HUDEP-2 (cell line): Measurements from ENCODE around the gene FGD1.
"Not testable (repeated sequence)": the region's sequence is repeated elsewhere in the genome, so short reads cannot be mapped to it uniquely, and the experiment has no call there.

Experiments
- DNase-seq, 76 experiments: peaks; one replicate each; lab custom pipeline; 2025; ENCODE audit not compliant: unreplicated experiment in 76 of 76; lab: John Stamatoyannopoulos, UW

FGD1 gene

GRCh38 chrX:54495814-54496516 is at the start of gene FGD1:
Gene FGD1, minus strand, starts transcription at chrX:54496234. Its CDS starts 802 bp downstream, at chrX:54495432.
- DNase-seq = peak in 11 of 76 experiments; percentile 0 to 25 (median 4)

GRCh38 chrX:54542239-54542638 is 46.2 kb upstream of the FGD1 start:
- not testable (repeated sequence) for DNase-seq

GRCh38 chrX:54540289-54540688 is 44.3 kb upstream of the FGD1 start:
- no peak for DNase-seq

- no peak for DNase-seq
Observed at GRCh38 chrX:54534271-54534670, 38.2 kb upstream of the FGD1 start.

- peak in 5 of 76 experiments; percentile 6 to 28 (median 6) for DNase-seq
Observed at GRCh38 chrX:54530357-54530900, 34.4 kb upstream of the FGD1 start.

- peak in 75 of 76 experiments; percentile 3 to 86 (median 66) for DNase-seq
Observed at GRCh38 chrX:54529552-54530356, 33.7 kb upstream of the FGD1 start, which contains the start of gene GNL3L. Gene GNL3L, plus strand, starts transcription at chrX:54530219. Its CDS starts 2,348 bp downstream, at chrX:54532567.

GRCh38 chrX:54529151-54529550 is 33.1 kb upstream of the FGD1 start:
- DNase-seq = no peak

- DNase-seq = no peak
Observed at GRCh38 chrX:54509400-54509799, 13.4 kb upstream of the FGD1 start.

GRCh38 chrX:54496936-54497335 is 902 bp upstream of the FGD1 start:
- no peak for DNase-seq

- DNase-seq = no peak
Observed at GRCh38 chrX:54496517-54496852, 451 bp upstream of the FGD1 start.

GRCh38 chrX:54494989-54495813 is 833 bp downstream of the FGD1 start:
- DNase-seq = no peak

- no peak for DNase-seq
Observed at GRCh38 chrX:54494166-54494988, 1.7 kb downstream of the FGD1 start.

- DNase-seq = peak in 15 of 76 experiments; percentile 0 to 25 (median 5)
Observed at GRCh38 chrX:54492340-54492739, 3.7 kb downstream of the FGD1 start.

GRCh38 chrX:54489819-54490218 is 6.2 kb downstream of the FGD1 start:
- DNase-seq = not testable (repeated sequence)

- DNase-seq = no peak
Observed at GRCh38 chrX:54484666-54485065, 11.4 kb downstream of the FGD1 start.

- DNase-seq = no peak
Observed at GRCh38 chrX:54483946-54484345, 12.1 kb downstream of the FGD1 start.

GRCh38 chrX:54482839-54483593 is 13.0 kb downstream of the FGD1 start:
- DNase-seq = no peak

GRCh38 chrX:54479136-54480111 is 16.6 kb downstream of the FGD1 start:
- DNase-seq = no peak
